Measurements from ENCODE around the gene GRID2. TPM values are rescaled to one million over a fixed set of nuclear protein-coding genes. Genes with fewer than 3 reads are reported as not detected.
"Not testable (repeated sequence)": the region's sequence is repeated elsewhere in the genome, so short reads cannot be mapped to it uniquely, and the experiment has no call there.

GRID2 gene
- total RNA-seq, 1 donor = not detected

GRCh38 chr4:93359586-93359985 is 1055.8 kb downstream of the GRID2 start:
- Histone ChIP-seq H3K9me3 (ENCODE audit: low read depth, low read length) (peaks cover 2% of the 10 kb centered on the region), H4K20me1 (ENCODE audit: insufficient read depth, low read length) (no peaks in the 10 kb centered on the region), H3K36me3 (ENCODE audit: insufficient read depth, low read length) (no peaks in the 10 kb centered on the region), H2AFZ (ENCODE audit: low read length) (no peak overlapping the region), H3K79me2 (ENCODE audit: insufficient read depth, low read length) (no peaks in the 10 kb centered on the region), H3K27ac (ENCODE audit: low read depth, low read length) (no peak overlapping the region), H3K4me1 (ENCODE audit: insufficient read depth, low read length) (no peaks in the 10 kb centered on the region), H3K27me3 (ENCODE audit: insufficient read depth, low read length) (no peaks in the 10 kb centered on the region), H3K4me2 (ENCODE audit: insufficient read depth, low read length) (no peak overlapping the region), H3K4me3 (ENCODE audit: insufficient read depth, low read length) (no peak overlapping the region)
- no peak for TF ChIP-seq CTCF (IDR thresholded peaks at IDR 0.05; ENCODE audit: extremely low read depth, low read depth, low read length)
- DNase-seq (ENCODE audit: insufficient read length, low spot score, missing footprints) = no peak

- H3K36me3 ChIP-seq (ENCODE audit: insufficient read depth, low read length); H3K4me1 ChIP-seq (ENCODE audit: insufficient read depth, low read length); H3K4me2 ChIP-seq (ENCODE audit: insufficient read depth, low read length); H2AFZ ChIP-seq (ENCODE audit: low read length); H3K9me3 ChIP-seq (ENCODE audit: low read depth, low read length); H3K27ac ChIP-seq (ENCODE audit: low read depth, low read length); H3K79me2 ChIP-seq (ENCODE audit: insufficient read depth, low read length); H3K27me3 ChIP-seq (ENCODE audit: insufficient read depth, low read length); H4K20me1 ChIP-seq (ENCODE audit: insufficient read depth, low read length); DNase-seq (ENCODE audit: insufficient read length, low spot score, missing footprints); H3K4me3 ChIP-seq (ENCODE audit: insufficient read depth, low read length): not testable (repeated sequence)
Measured at GRCh38 chr4:93366169-93366755, 1062.5 kb downstream of the GRID2 start.

GRCh38 chr4:93368968-93369367 is 1065.2 kb downstream of the GRID2 start:
- DNase-seq (ENCODE audit: insufficient read length, low spot score, missing footprints) = peak; percentile 10
- H3K9me3 ChIP-seq (ENCODE audit: low read depth, low read length) = peaks cover 2% of the 10 kb centered on the region

GRCh38 chr4:93370256-93370655 is 1066.5 kb downstream of the GRID2 start:
- no peak for TF ChIP-seq CTCF (IDR thresholded peaks at IDR 0.05; ENCODE audit: extremely low read depth, low read depth, low read length)

More at GRCh38 chr4:93368968-93369367, 1065.2 kb downstream of the GRID2 start:
- Histone ChIP-seq H3K27me3 (ENCODE audit: insufficient read depth, low read length) (no peaks in the 10 kb centered on the region), H4K20me1 (ENCODE audit: insufficient read depth, low read length) (no peaks in the 10 kb centered on the region), H3K27ac (ENCODE audit: low read depth, low read length) (no peak overlapping the region), H3K36me3 (ENCODE audit: insufficient read depth, low read length) (no peaks in the 10 kb centered on the region), H2AFZ (ENCODE audit: low read length) (no peak overlapping the region), H3K4me2 (ENCODE audit: insufficient read depth, low read length) (no peak overlapping the region), H3K79me2 (ENCODE audit: insufficient read depth, low read length) (no peaks in the 10 kb centered on the region), H3K4me1 (ENCODE audit: insufficient read depth, low read length) (no peaks in the 10 kb centered on the region), H3K4me3 (ENCODE audit: insufficient read depth, low read length) (no peak overlapping the region)
- no peak for TF ChIP-seq CTCF (IDR thresholded peaks at IDR 0.05; ENCODE audit: extremely low read depth, low read depth, low read length)

More at GRCh38 chr4:93370256-93370655, 1066.5 kb downstream of the GRID2 start:
- Histone ChIP-seq H3K36me3 (ENCODE audit: insufficient read depth, low read length) (no peaks in the 10 kb centered on the region), H3K9me3 (ENCODE audit: low read depth, low read length) (peaks cover 2% of the 10 kb centered on the region), H4K20me1 (ENCODE audit: insufficient read depth, low read length) (no peaks in the 10 kb centered on the region), H2AFZ (ENCODE audit: low read length) (no peak overlapping the region), H3K27ac (ENCODE audit: low read depth, low read length) (no peak overlapping the region), H3K4me2 (ENCODE audit: insufficient read depth, low read length) (no peak overlapping the region), H3K27me3 (ENCODE audit: insufficient read depth, low read length) (no peaks in the 10 kb centered on the region), H3K79me2 (ENCODE audit: insufficient read depth, low read length) (no peaks in the 10 kb centered on the region), H3K4me3 (ENCODE audit: insufficient read depth, low read length) (no peak overlapping the region), H3K4me1 (ENCODE audit: insufficient read depth, low read length) (no peaks in the 10 kb centered on the region)
- DNase-seq (ENCODE audit: insufficient read length, low spot score, missing footprints) = no peak
